Panc1 (cell line): ENCODE measurements around the gene CHCHD10. TPM values are rescaled to one million over a fixed set of nuclear protein-coding genes. Genes with fewer than 3 reads are reported as not detected.

Source experiments
- ATAC-seq: fragments of 200-7000 bp; cut with Tn5 transposase; 2 replicates; pipeline ENCODE4 v1.9.1; 2020; ENCODE audit warnings: mild to moderate bottlenecking, moderate library complexity
- BruUV-seq: library from RNA; stranded (reverse); fragments of 400-500 nt; replicated peaks from 2 replicates; lab custom pipeline; 2021; lab: Mats Ljungman, UMichigan
- CTCF ChIA-PET: fragments of 300-600 bp; sonication (Branson Sonifier 250); formaldehyde crosslinking; loops from one replicate; lab custom pipeline; 2022; ENCODE audit warnings: antibody characterized with exemption; lab: Charles Lee
- POLR2A ChIA-PET: fragments of 300-600 bp; sonication (Branson Sonifier 250); formaldehyde crosslinking; loops from one replicate; lab custom pipeline; 2022; ENCODE audit warnings: antibody characterized with exemption; lab: Charles Lee
- DNase-seq: peaks from one replicate; pipeline ENCODE4 v3.0.0-alpha.2; 2010; ENCODE audit warnings: low read depth, low spot score
- H3K27ac ChIP-seq: 2 replicates; pipeline ENCODE4 v1.5.1; 2011; ENCODE audit warnings: mild to moderate bottlenecking, low read length, inconsistent platforms
- H3K27me3 ChIP-seq: fragments of 200-500 bp; sonication (Bioruptor generic); 2 replicates; pipeline ENCODE4 v1.6.0; 2014; ENCODE audit warnings: low read length, inconsistent platforms; ENCODE audit not compliant: control insufficient read depth, insufficient read depth
- H3K36me3 ChIP-seq: fragments of 200-500 bp; sonication (Bioruptor generic); 2 replicates; pipeline ENCODE4 v1.5.1; 2014; ENCODE audit warnings: inconsistent platforms, mild to moderate bottlenecking, low read length, moderate library complexity; ENCODE audit not compliant: control insufficient read depth, insufficient read depth
- H3K4me1 ChIP-seq: 2 replicates; pipeline ENCODE4 v1.5.1; 2011; ENCODE audit warnings: inconsistent platforms, mild to moderate bottlenecking, low read length, moderate library complexity; ENCODE audit not compliant: control insufficient read depth, insufficient read depth
- H3K4me3 ChIP-seq, 2 experiments: 2 replicates each; pipeline ENCODE4 v1.5.1; 2011 to 2012; ENCODE audit warnings: low read depth in 2 of 2, low read length in 2 of 2, mild to moderate bottlenecking in 2 of 2, inconsistent platforms in 1 of 2, moderate library complexity in 1 of 2
- H3K9me3 ChIP-seq: fragments of 200-500 bp; sonication (Bioruptor generic); 2 replicates; pipeline ENCODE4 v1.5.1; 2014; ENCODE audit warnings: low read depth, mild to moderate bottlenecking, inconsistent platforms, low read length, moderate library complexity; ENCODE audit not compliant: control insufficient read depth, insufficient read depth
- CTCF ChIP-seq: fragments of 450-650 bp; IDR thresholded peaks from 2 replicates; pipeline ENCODE4 v1.5.1; 2017; ENCODE audit warnings: mild to moderate bottlenecking
- POLR2AphosphoS5 ChIP-seq: IDR thresholded peaks from 2 replicates; pipeline ENCODE4 v1.6.1; 2012; ENCODE audit warnings: mild to moderate bottlenecking, low read depth, low read length, moderate library complexity
- REST ChIP-seq, 2 experiments: IDR thresholded peaks; 2 replicates each; pipeline ENCODE4 v1.6.1; 2011 to 2012; ENCODE audit warnings: low read depth in 2 of 2, control low read depth in 1 of 2, low read length in 1 of 2, mild to moderate bottlenecking in 1 of 2, moderate library complexity in 1 of 2; ENCODE audit not compliant: insufficient read depth in 1 of 2
- SIN3A ChIP-seq: IDR thresholded peaks from 2 replicates; pipeline ENCODE4 v1.6.1; 2012; ENCODE audit warnings: low read depth, mild to moderate bottlenecking, low read length, moderate library complexity, borderline replicate concordance; ENCODE audit not compliant: insufficient read depth
- TCF7L2 ChIP-seq: IDR thresholded peaks from 2 replicates; pipeline ENCODE4 v1.6.1; 2011; ENCODE audit warnings: mild to moderate bottlenecking, low read depth, low read length, inconsistent platforms
- in situ Hi-C: cut with HindIII; loops from 2 replicates; pipeline ENCODE4 v1.10.0; 2016; ENCODE audit warnings: low sequenced_read_pairs, low pct_unique_long_range_greater_than_20kb
- intact Hi-C: fragments of 100-400 bp; cut with micrococcal nuclease; formaldehyde crosslinking; loops from one replicate; pipeline ENCODE4 v1.10.0; 2022; ENCODE audit not compliant: unreplicated experiment
- total RNA-seq: library from RNA; stranded (reverse); gene quantifications from one replicate; pipeline ENCODE4 v1.2.1, GENCODE V29; 2021; ENCODE audit not compliant: unreplicated experiment

The CHCHD10 gene
- total RNA-seq, 1 experiment from 2014 or later = 84.4 TPM

GRCh38 chr22:23772649-23773473, 5.1 kb upstream of the CHCHD10 start, which contains the start of gene MMP11:
Gene MMP11 (plus strand): TSS chr22:23772849. CDS start chr22:23772871, 22 bp downstream.
- no peaks in the 10 kb centered on the region for H3K27me3 ChIP-seq
- BruUV-seq = no TSS peak
- peak within 1 kb of the TSS; percentile 36 to 39; a peak in 3 of 4 replicates for H3K4me3 ChIP-seq
- ATAC-seq (peak; percentile 23; the same call in 1 of the 2 replicates), DNase-seq (no peak)
- intact Hi-C loops (loop anchor here (10.0 kb wide), 1 partner anchor 72 kb away; no protein-coding TSS in a partner anchor), in situ Hi-C loops (no loop called here)
- no peak within 1 kb of the TSS for H3K27ac ChIP-seq
- H3K4me1 ChIP-seq = no peaks in the 10 kb centered on the region
- no peaks in the 10 kb centered on the region for H3K9me3 ChIP-seq
- TF ChIP-seq REST (IDR thresholded peaks at IDR 0.05; ENCODE audit: insufficient read depth in 1 of 2, low read depth in 2 of 2, low read length in 1 of 2) = no peak
- TF ChIP-seq TCF7L2 = no peak
- TF ChIP-seq CTCF = no peak; the same call in 1 of the 2 replicates
- TF ChIP-seq SIN3A = no peak
- TF ChIP-seq POLR2AphosphoS5 = no peak
- CTCF ChIA-PET = no interaction called here
- no peaks in the 10 kb centered on the region for H3K36me3 ChIP-seq
- POLR2A ChIA-PET = no interaction called here

GRCh38 chr22:23772315-23772648, 4.5 kb upstream of the CHCHD10 start:
- DNase-seq = no peak
- CTCF ChIA-PET = no interaction called here
- in situ Hi-C loops (no loop called here), intact Hi-C loops (loop anchor here (10.0 kb wide), 1 partner anchor 73 kb away; no protein-coding TSS in a partner anchor)
- TF ChIP-seq SIN3A (no peak), REST (IDR thresholded peaks at IDR 0.05; ENCODE audit: insufficient read depth in 1 of 2, low read depth in 2 of 2, low read length in 1 of 2) (no peak), POLR2AphosphoS5 (no peak), CTCF (no peak), TCF7L2 (no peak)
- BruUV-seq = no TSS peak
- Histone ChIP-seq H3K9me3 (no peaks in the 10 kb centered on the region), H3K27me3 (no peaks in the 10 kb centered on the region), H3K4me1 (no peaks in the 10 kb centered on the region), H3K4me3 (peak overlapping the region; percentile 36 to 39; a peak in 3 of 4 replicates), H3K27ac (no peak overlapping the region), H3K36me3 (no peaks in the 10 kb centered on the region; the same call in 1 of the 2 replicates)
- no peak for ATAC-seq
- POLR2A ChIA-PET = no interaction called here
